Subcutaneous abdominal adipose tissue (tissue), 5 donors: ENCODE results near the gene KIR2DL3.
"Not testable (repeated sequence)": the region's sequence is repeated elsewhere in the genome, so short reads cannot be mapped to it uniquely, and the experiment has no call there.

ENCODE experiments used
- H3K27ac ChIP-seq: one replicate; pipeline ENCODE4 v1.7.0; 2013; ENCODE audit warnings: low read depth, mild to moderate bottlenecking, inconsistent platforms, low read length, moderate library complexity
- H3K27me3 ChIP-seq, 5 donors: one replicate each; pipeline ENCODE4 v1.7.0; 2013; ENCODE audit warnings: low read length in 5 of 5, inconsistent platforms in 1 of 5; ENCODE audit not compliant: control insufficient read depth in 5 of 5, insufficient read depth in 4 of 5
- H3K36me3 ChIP-seq, 5 donors: one replicate each; pipeline ENCODE4 v1.7.0; 2013; ENCODE audit warnings: low read length in 5 of 5; ENCODE audit not compliant: control insufficient read depth in 5 of 5, insufficient read depth in 5 of 5
- H3K4me1 ChIP-seq, 5 donors: one replicate each; pipeline ENCODE4 v1.7.0; 2013; ENCODE audit warnings: low read length in 5 of 5, mild to moderate bottlenecking in 3 of 5, moderate library complexity in 1 of 5; ENCODE audit not compliant: control insufficient read depth in 5 of 5, insufficient read depth in 5 of 5
- H3K4me3 ChIP-seq, 5 donors: one replicate each; pipeline ENCODE4 v1.7.0; 2013; ENCODE audit warnings: low read length in 5 of 5, low read depth in 1 of 5
- H3K9ac ChIP-seq, 5 donors: one replicate each; pipeline ENCODE4 v1.7.0; 2013; ENCODE audit warnings: low read length in 5 of 5, mild to moderate bottlenecking in 4 of 5, moderate library complexity in 3 of 5
- H3K9me3 ChIP-seq, 5 donors: one replicate each; pipeline ENCODE4 v1.7.0; 2013; ENCODE audit warnings: low read length in 5 of 5; ENCODE audit not compliant: control insufficient read depth in 5 of 5
- donor health status: healthy.
- donor health status: healthy.
- donor health status: healthy.
- donor health status: healthy.
- donor health status: healthy.

Gene KIR2DL3

DNA sequence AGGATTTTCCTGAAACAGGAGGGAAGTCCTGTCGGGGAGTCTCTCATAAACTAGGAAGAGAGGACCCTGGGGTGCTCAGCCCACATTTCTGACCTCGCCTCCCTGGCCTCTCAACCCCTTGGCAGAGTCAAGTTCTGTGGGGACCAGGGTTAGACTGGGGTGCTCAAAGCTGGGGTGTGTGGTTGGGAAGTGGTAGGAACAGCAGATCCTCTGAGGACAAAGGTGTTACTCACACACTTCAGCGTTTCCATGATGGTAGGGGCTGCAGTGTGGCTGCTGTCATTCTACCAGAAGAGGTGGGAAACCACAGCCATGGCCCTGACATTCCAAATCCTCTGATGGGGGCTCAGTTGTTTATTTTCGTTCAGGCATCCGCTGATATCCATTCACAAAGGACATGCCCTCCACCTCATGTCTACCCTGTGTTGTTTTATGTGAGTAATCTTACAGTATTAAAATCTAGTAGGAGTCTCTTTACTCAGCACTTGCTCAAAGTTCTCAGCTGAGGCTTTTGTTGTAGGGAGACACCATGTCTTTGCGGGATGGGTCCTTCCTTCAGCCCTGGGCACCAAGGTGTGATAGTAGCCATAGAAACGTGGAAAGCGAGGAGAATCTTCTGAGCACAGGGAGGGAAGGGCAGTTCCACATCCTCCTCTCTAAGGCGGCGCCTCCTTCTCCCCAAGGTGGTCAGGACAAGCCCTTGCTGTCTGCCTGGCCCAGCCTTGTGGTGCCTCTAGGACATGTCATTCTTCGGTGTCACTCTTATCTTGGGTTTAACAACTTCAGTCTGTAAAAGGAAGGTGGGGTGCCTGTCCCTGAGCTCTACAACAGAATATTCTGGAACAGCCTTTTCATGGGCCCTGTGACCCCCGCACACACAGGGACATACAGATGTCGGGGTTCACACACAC lies 1.5 kb downstream of the KIR2DL3 start:
- H3K4me3 ChIP-seq, result no peak overlapping the region
- no peaks in the 10 kb centered on the region for H3K36me3 ChIP-seq
- peaks cover 0 to 4% (median 0%) of the 10 kb centered on the region in 5 donors for H3K27me3 ChIP-seq
- no peaks in the 10 kb centered on the region for H3K4me1 ChIP-seq
- H3K27ac ChIP-seq, result no peak overlapping the region
- H3K9ac ChIP-seq, result no peak overlapping the region
- no peaks in the 10 kb centered on the region for H3K9me3 ChIP-seq

DNA sequence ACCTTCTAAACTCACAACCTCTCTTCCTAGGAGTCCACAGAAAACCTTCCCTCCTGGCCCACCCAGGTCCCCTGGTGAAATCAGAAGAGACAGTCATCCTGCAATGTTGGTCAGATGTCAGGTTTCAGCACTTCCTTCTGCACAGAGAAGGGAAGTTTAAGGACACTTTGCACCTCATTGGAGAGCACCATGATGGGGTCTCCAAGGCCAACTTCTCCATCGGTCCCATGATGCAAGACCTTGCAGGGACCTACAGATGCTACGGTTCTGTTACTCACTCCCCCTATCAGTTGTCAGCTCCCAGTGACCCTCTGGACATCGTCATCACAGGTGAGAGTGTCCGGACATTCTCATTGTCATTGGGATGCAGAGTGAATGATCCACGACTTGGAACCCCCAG lies 3.6 kb downstream of the KIR2DL3 start:
- not testable (repeated sequence) for H3K27me3 ChIP-seq, H3K4me3 ChIP-seq, H3K27ac ChIP-seq, H3K4me1 ChIP-seq, H3K9ac ChIP-seq, H3K9me3 ChIP-seq, H3K36me3 ChIP-seq

DNA sequence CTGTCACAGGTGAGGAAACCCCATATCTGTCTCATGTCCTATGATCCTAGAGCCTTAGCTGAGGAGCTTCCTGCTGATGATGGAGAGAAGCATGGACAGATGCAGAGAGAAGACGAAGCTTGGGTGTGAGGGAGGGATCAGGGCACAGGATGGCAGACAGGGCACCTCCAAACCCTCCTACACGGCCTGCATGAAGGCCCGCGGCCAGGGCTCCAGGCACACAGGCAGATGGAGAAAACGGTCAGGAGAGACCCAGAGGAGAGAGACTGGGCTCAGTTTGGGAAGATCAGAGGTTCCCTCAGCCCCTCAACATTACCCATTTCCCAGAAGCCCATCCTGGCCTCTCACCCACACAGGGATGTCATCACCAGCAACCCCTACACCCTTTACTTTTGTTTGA lies 5.8 kb downstream of the KIR2DL3 start:
- not testable (repeated sequence) for H3K36me3 ChIP-seq, H3K4me1 ChIP-seq, H3K9ac ChIP-seq, H3K9me3 ChIP-seq, H3K27me3 ChIP-seq, H3K4me3 ChIP-seq, H3K27ac ChIP-seq

DNA sequence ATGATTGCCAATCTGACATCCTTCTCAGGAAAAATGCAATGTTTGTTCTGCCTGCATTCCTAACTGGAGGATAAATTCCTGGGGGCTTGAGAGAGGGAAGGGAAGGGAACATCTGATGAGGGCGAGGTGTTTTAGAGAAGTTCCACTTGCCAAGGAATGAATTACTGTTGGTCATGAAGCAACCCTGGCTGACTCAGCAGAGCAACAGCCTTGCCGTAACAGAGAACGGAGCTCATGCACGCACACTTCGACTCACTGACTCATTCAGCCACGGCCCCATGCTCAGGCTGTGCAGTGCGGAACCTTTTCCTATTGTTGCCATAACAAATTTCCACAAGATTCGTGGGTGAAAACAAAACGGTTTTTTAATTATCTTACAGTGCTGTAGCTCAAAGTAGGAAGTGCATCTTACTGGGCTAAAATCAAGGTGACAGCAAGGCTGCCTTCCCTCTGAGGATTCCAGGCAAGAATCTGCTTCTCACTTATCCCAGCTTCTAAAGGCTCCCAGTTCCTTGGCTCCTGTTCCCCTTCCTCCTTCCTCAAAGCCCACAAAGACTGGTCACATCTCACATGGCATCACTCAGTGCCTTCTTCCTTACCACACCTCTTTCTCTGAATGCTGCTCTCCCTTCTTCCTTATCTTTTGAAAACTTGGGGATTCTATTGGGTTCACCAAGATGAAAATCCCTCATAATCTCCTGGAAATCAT lies 9.5 kb downstream of the KIR2DL3 start:
- not testable (repeated sequence) for H3K9ac ChIP-seq, H3K4me1 ChIP-seq, H3K27me3 ChIP-seq, H3K9me3 ChIP-seq, H3K4me3 ChIP-seq, H3K27ac ChIP-seq, H3K36me3 ChIP-seq

DNA sequence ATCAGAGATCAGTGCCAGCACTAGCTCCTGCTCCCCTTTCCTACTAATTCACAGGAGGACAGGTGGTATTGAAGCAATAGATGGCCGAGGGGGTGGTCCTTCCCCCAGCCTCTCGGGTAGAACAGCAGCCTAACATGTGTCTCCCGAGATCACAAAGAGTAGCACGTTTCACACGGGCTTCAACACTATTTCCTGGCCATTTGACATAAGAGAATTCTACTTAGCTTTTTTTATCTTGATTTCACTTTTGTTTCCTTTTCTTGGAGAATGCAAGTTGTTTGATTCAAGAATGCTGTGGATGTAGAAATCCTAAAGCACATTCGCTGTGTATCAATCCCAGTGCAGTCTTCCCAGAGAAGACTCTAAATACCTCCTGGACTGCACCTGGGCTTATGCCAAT lies 12.0 kb downstream of the KIR2DL3 start:
- not testable (repeated sequence) for H3K9ac ChIP-seq, H3K9me3 ChIP-seq, H3K4me3 ChIP-seq, H3K36me3 ChIP-seq, H3K27ac ChIP-seq, H3K27me3 ChIP-seq, H3K4me1 ChIP-seq

DNA sequence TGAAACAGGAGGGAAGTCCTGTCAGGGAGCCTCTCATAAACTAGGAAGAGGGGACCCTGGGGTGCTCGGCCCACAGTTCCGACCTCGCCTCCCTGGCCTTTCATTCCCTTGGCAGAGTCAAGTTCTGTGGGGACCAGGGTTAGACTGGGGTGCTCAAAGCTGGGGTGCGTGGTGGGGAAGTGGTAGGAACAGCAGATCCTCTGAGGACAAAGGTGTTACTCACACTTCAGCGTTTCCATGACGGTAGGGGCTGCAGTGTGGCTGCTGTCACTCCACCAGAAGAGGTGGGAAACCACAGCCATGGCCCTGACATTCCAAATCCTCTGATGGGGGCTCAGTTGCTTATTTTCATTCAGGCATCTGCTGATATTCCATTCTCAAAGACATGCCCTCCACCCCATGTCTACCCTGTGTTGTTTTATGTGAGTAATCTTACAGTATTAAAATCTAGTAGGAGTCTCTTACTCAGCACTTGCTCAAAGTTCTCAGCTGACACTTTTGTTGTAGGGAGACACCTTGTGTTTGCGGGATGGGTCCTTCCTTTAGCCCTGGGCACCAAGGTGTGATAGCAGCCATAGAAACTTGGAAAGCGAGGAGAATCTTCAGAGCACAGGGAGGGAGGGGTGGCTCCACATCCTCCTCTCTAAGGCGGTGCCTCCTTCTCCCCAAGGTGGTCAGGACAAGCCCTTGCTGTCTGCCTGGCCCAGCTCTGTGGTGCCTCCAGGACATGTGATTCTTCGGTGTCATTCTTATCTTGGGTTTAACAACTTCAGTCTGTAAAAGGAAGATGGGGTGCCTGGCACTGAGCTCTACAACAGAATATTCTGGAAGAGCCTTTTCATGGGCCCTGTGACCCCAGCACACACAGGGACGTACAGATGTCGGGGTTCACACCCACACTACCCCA lies 18.1 kb downstream of the KIR2DL3 start:
- H3K4me1 ChIP-seq, H3K4me3 ChIP-seq, H3K9ac ChIP-seq, H3K27ac ChIP-seq, H3K27me3 ChIP-seq, H3K36me3 ChIP-seq, H3K9me3 ChIP-seq: not testable (repeated sequence)

DNA sequence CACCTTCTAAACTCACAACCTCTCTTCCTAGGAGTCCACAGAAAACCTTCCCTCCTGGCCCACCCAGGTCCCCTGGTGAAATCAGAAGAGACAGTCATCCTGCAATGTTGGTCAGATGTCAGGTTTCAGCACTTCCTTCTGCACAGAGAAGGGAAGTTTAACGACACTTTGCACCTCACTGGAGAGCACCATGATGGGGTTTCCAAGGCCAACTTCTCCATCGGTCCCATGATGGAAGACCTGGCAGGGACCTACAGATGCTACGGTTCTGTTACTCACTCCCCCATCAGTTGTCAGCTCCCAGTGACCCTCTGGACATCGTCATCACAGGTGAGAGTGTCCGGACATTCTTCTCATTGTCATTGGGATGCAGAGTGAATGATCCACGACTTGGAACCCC lies 20.3 kb downstream of the KIR2DL3 start:
- H3K9me3 ChIP-seq, H3K4me1 ChIP-seq, H3K27ac ChIP-seq, H3K27me3 ChIP-seq, H3K9ac ChIP-seq, H3K4me3 ChIP-seq, H3K36me3 ChIP-seq: not testable (repeated sequence)

DNA sequence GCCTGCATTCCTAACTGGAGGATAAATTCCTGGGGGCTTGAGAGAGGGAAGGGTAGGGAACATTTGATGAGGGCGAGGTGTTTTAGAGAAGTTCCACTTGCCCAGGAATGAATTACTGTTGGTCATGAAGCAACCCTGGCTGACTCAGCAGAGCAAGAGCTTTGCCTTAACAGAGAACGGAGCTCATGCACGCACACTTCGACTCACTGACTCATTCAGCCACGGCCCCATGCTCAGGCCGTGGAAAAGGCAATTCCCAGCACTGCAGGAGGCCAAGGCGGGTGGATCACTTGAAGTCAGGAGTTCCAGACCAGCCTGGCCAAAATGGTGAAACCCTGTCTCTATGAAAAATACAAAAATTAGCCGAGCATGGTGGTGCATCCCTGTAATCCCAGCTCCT lies 25.9 kb downstream of the KIR2DL3 start:
- not testable (repeated sequence) for H3K4me1 ChIP-seq, H3K9me3 ChIP-seq, H3K9ac ChIP-seq, H3K27me3 ChIP-seq, H3K36me3 ChIP-seq, H3K4me3 ChIP-seq, H3K27ac ChIP-seq

DNA sequence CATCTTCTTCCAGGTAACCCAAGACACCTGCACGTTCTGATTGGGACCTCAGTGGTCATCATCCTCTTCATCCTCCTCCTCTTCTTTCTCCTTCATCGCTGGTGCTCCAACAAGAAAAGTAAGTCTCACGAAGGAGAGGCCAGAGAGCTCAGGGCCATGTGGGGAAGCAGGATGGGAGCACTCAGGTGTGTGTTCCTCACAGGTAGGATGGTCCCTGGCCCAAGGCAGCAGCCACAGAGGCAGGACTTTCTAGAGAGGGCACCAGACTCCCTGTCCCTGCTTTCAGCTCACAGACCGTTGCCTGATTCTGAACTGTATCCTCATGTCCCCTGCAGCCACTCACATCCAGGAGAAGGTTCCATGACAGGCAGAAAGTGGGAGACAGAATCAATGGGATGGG lies 28.2 kb downstream of the KIR2DL3 start:
- not testable (repeated sequence) for H3K4me3 ChIP-seq, H3K27ac ChIP-seq, H3K4me1 ChIP-seq, H3K27me3 ChIP-seq, H3K9me3 ChIP-seq, H3K36me3 ChIP-seq, H3K9ac ChIP-seq

DNA sequence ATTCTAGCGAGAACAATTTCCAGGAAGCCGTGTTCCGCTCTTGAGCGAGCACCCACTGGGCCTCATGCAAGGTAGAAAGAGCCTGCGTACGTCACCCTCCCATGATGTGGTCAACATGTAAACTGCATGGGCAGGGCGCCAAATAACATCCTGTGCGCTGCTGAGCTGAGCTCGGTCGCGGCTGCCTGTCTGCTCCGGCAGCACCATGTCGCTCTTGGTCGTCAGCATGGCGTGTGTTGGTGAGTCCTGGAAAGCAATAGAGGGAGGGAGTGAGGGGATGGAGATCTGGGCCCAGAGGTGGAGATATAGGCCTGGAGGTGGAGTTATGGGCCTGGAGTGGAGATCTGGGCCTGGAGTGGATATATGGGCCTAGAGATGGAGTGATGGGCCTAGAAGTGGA lies 31.3 kb downstream of the KIR2DL3 start, which contains the start of gene KIR2DL1:
Gene KIR2DL1 (plus strand): TSS at position 148 of the 400 bp plus-strand sequence. CDS start 58 bp downstream, at position 206.
- H3K4me3 ChIP-seq, H3K9ac ChIP-seq, H3K27me3 ChIP-seq, H3K27ac ChIP-seq, H3K4me1 ChIP-seq, H3K36me3 ChIP-seq, H3K9me3 ChIP-seq: not testable (repeated sequence)
